ENCODE results near the gene PBX1. TPM values are rescaled to one million over a fixed set of nuclear protein-coding genes. Genes with fewer than 3 reads are reported as not detected.
A peak's percentile ranks its signal among the peaks of the same experiment; 100 is the strongest.

Gene PBX1
- total and polyA plus RNA-seq, 4 donors: 7.8 to 112 (median 33.5) TPM

- WGBS, 2 donors: 68 to 82% methylated on average over 8 of the region's 8 CpGs
- Histone ChIP-seq H3K27ac (ENCODE audit: low read depth in 1 of 2, low read length in 1 of 2) (peak overlapping the region; percentile 76 to 85), H3K36me3 (ENCODE audit: control insufficient read depth in 4 of 4, insufficient read depth in 4 of 4, low read length in 4 of 4) (no peaks in the 10 kb centered on the region), H3K9ac (ENCODE audit: insufficient read depth in 1 of 2, low read length in 2 of 2) (peak overlapping the region in 1 of 2 donors; percentile 46), H3K4me1 (ENCODE audit: control insufficient read depth in 5 of 5, insufficient read depth in 5 of 5, low read length in 5 of 5) (peaks cover 4 to 31% (median 13%) of the 10 kb centered on the region in 5 donors), H3K4me3 (no peak overlapping the region), H3K27me3 (ENCODE audit: control insufficient read depth in 3 of 3, insufficient read depth in 3 of 3, low read length in 2 of 3) (no peaks in the 10 kb centered on the region), H3K9me3 (ENCODE audit: control insufficient read depth in 4 of 4, insufficient read depth in 3 of 4, low read length in 3 of 4) (peaks cover 0 to 3% (median 0%) of the 10 kb centered on the region in 4 donors)
- no peak for TF ChIP-seq CTCF (IDR thresholded peaks at IDR 0.05; ENCODE audit: control extremely low read depth, extremely low read depth)
- ATAC-seq (ENCODE audit: insufficient read depth, low FRiP score) (no peak), DNase-seq (peak; percentile 43 to 86 (median 76))
Observed at GRCh38 chr1:164754088-164754600, 195.2 kb downstream of the PBX1 start.

- H3K9ac ChIP-seq (ENCODE audit: insufficient read depth in 1 of 2, low read length in 2 of 2): no peak overlapping the region
- ATAC-seq (ENCODE audit: insufficient read depth, low FRiP score) (no peak), DNase-seq (no peak)
- TF ChIP-seq CTCF (IDR thresholded peaks at IDR 0.05; ENCODE audit: control extremely low read depth, extremely low read depth): no peak
- WGBS, 2 donors: 82 to 92% methylated on average over 4 of the region's 4 CpGs
- no peak overlapping the region for H3K4me3 ChIP-seq
- no peaks in the 10 kb centered on the region for H3K27me3 ChIP-seq (ENCODE audit: control insufficient read depth in 3 of 3, insufficient read depth in 3 of 3, low read length in 2 of 3)
- peaks cover 0 to 3% (median 0%) of the 10 kb centered on the region in 4 donors for H3K9me3 ChIP-seq (ENCODE audit: control insufficient read depth in 4 of 4, insufficient read depth in 3 of 4, low read length in 3 of 4)
- peaks cover 4 to 26% (median 23%) of the 10 kb centered on the region in 5 donors for H3K4me1 ChIP-seq (ENCODE audit: control insufficient read depth in 5 of 5, insufficient read depth in 5 of 5, low read length in 5 of 5)
- no peak overlapping the region for H3K27ac ChIP-seq (ENCODE audit: low read depth in 1 of 2, low read length in 1 of 2)
- no peaks in the 10 kb centered on the region for H3K36me3 ChIP-seq (ENCODE audit: control insufficient read depth in 4 of 4, insufficient read depth in 4 of 4, low read length in 4 of 4)
Observed at GRCh38 chr1:164755690-164756089, 196.7 kb downstream of the PBX1 start.

- H3K27me3 ChIP-seq (ENCODE audit: control insufficient read depth in 3 of 3, insufficient read depth in 3 of 3, low read length in 2 of 3): no peaks in the 10 kb centered on the region
- peaks cover 0 to 3% (median 0%) of the 10 kb centered on the region in 4 donors for H3K9me3 ChIP-seq (ENCODE audit: control insufficient read depth in 4 of 4, insufficient read depth in 3 of 4, low read length in 3 of 4)
- no peak overlapping the region for H3K4me3 ChIP-seq
- H3K36me3 ChIP-seq (ENCODE audit: control insufficient read depth in 4 of 4, insufficient read depth in 4 of 4, low read length in 4 of 4): no peaks in the 10 kb centered on the region
- ATAC-seq (ENCODE audit: insufficient read depth, low FRiP score) (no peak), DNase-seq (peak in 1 of 3 donors; percentile 42)
- no peak for TF ChIP-seq CTCF (IDR thresholded peaks at IDR 0.05; ENCODE audit: control extremely low read depth, extremely low read depth)
- 90 to 94% methylated on average over 1 of the region's 1 CpG for WGBS, 2 donors
- no peak overlapping the region for H3K9ac ChIP-seq (ENCODE audit: insufficient read depth in 1 of 2, low read length in 2 of 2)
- H3K4me1 ChIP-seq (ENCODE audit: control insufficient read depth in 5 of 5, insufficient read depth in 5 of 5, low read length in 5 of 5): peaks cover 4 to 26% (median 25%) of the 10 kb centered on the region in 5 donors
- H3K27ac ChIP-seq (ENCODE audit: low read depth in 1 of 2, low read length in 1 of 2): no peak overlapping the region
Observed at GRCh38 chr1:164756741-164757140, 197.8 kb downstream of the PBX1 start.

- no peak overlapping the region for H3K9ac ChIP-seq (ENCODE audit: insufficient read depth in 1 of 2, low read length in 2 of 2)
- no peaks in the 10 kb centered on the region for H3K36me3 ChIP-seq (ENCODE audit: control insufficient read depth in 4 of 4, insufficient read depth in 4 of 4, low read length in 4 of 4)
- H3K27me3 ChIP-seq (ENCODE audit: control insufficient read depth in 3 of 3, insufficient read depth in 3 of 3, low read length in 2 of 3): no peaks in the 10 kb centered on the region
- H3K4me3 ChIP-seq: no peak overlapping the region
- no peak overlapping the region for H3K27ac ChIP-seq (ENCODE audit: low read depth in 1 of 2, low read length in 1 of 2)
- peaks cover 4 to 26% (median 20%) of the 10 kb centered on the region in 5 donors for H3K4me1 ChIP-seq (ENCODE audit: control insufficient read depth in 5 of 5, insufficient read depth in 5 of 5, low read length in 5 of 5)
- TF ChIP-seq CTCF (IDR thresholded peaks at IDR 0.05; ENCODE audit: control extremely low read depth, extremely low read depth): no peak
- DNase-seq (no peak), ATAC-seq (ENCODE audit: insufficient read depth, low FRiP score) (no peak)
- 73 to 90% methylated on average over 1 of the region's 1 CpG for WGBS, 2 donors
- H3K9me3 ChIP-seq (ENCODE audit: control insufficient read depth in 4 of 4, insufficient read depth in 3 of 4, low read length in 3 of 4): peaks cover 0 to 3% (median 0%) of the 10 kb centered on the region in 4 donors
Observed at GRCh38 chr1:164757625-164758024, 198.6 kb downstream of the PBX1 start.

Measured in lung (tissue), 12 donors.